Muscle of leg (tissue), 11 donors: ENCODE data around the gene HEXIM2. TPM values are rescaled to one million over a fixed set of nuclear protein-coding genes. Genes with fewer than 3 reads are reported as not detected.

Source experiments
- DNase-seq: peaks from one replicate; pipeline ENCODE4 v3.0.0; 2013
- H3K27ac ChIP-seq: one replicate; pipeline ENCODE4 v1.5.1; 2013; ENCODE audit warnings: mild to moderate bottlenecking, low read length, control low read depth
- H3K27me3 ChIP-seq: one replicate; pipeline ENCODE4 v1.6.1; 2013; ENCODE audit warnings: low read length; ENCODE audit not compliant: control insufficient read depth, insufficient read depth
- H3K36me3 ChIP-seq: one replicate; pipeline ENCODE4 v1.6.1; 2013; ENCODE audit warnings: low read length; ENCODE audit not compliant: control insufficient read depth, insufficient read depth
- H3K4me1 ChIP-seq: one replicate; pipeline ENCODE4 v1.6.1; 2013; ENCODE audit warnings: low read length; ENCODE audit not compliant: control insufficient read depth, insufficient read depth
- H3K4me3 ChIP-seq: one replicate; pipeline ENCODE4 v1.5.1; 2013; ENCODE audit warnings: low read length, control low read depth
- H3K9me3 ChIP-seq: replicated peaks from 2 replicates; pipeline ENCODE4 v1.6.1; 2013; ENCODE audit warnings: low read depth, low read length; ENCODE audit not compliant: control insufficient read depth
- WGBS: methylation state at CpG from one replicate; pipeline ENCODE4 v1.1.5; 2013; ENCODE audit warnings: missing lambda C conversion rate; ENCODE audit not compliant: insufficient coverage; 5-methylcytosine and 5-hydroxymethylcytosine counted together
- polyA plus RNA-seq, 8 donors: library from polyadenylated mRNA; unstranded; fragments of 120-200 nt; gene quantifications; one replicate each; pipeline versions ENCODE4 v1.2.1 to v1.2.3, GENCODE V29; 2013; ENCODE audit warnings: inconsistent platforms in 1 of 8, low replicate concordance in 1 of 8; ENCODE audit not compliant: insufficient read length in 8 of 8, insufficient read depth in 1 of 8
- total RNA-seq: library from RNA; stranded (reverse); fragments of 120-200 nt; gene quantifications from one replicate; pipeline ENCODE4 v1.2.4, GENCODE V29; 2013

The HEXIM2 gene
- total and polyA plus RNA-seq, 9 donors = 6.2 to 9.1 (median 7.8) TPM

GRCh38 chr17:45127548-45128300 is 34.0 kb upstream of the HEXIM2 start:
- H3K4me3 ChIP-seq = no peak overlapping the region
- no peaks in the 10 kb centered on the region for H3K9me3 ChIP-seq
- 20% methylated on average over 18 of the region's 20 CpGs for WGBS
- H3K36me3 ChIP-seq = no peaks in the 10 kb centered on the region
- H3K27me3 ChIP-seq = no peaks in the 10 kb centered on the region
- H3K4me1 ChIP-seq = peaks cover 65% of the 10 kb centered on the region
- peak overlapping the region; percentile 80 for H3K27ac ChIP-seq
- no peak for DNase-seq

- H3K27me3 ChIP-seq = no peaks in the 10 kb centered on the region
- DNase-seq = no peak
- no peaks in the 10 kb centered on the region for H3K36me3 ChIP-seq
- peaks cover 71% of the 10 kb centered on the region for H3K4me1 ChIP-seq
- peak overlapping the region; percentile 80 for H3K27ac ChIP-seq
- no peak overlapping the region for H3K4me3 ChIP-seq
- no CpG with 5 or more reads among the region's 5 CpGs for WGBS
- no peaks in the 10 kb centered on the region for H3K9me3 ChIP-seq
Observed at GRCh38 chr17:45128331-45128730, 33.3 kb upstream of the HEXIM2 start.

- Histone ChIP-seq H3K27me3 (no peaks in the 10 kb centered on the region), H3K4me3 (no peak overlapping the region), H3K9me3 (no peaks in the 10 kb centered on the region), H3K27ac (peak overlapping the region; percentile 80), H3K4me1 (peaks cover 69% of the 10 kb centered on the region), H3K36me3 (no peaks in the 10 kb centered on the region)
- no peak for DNase-seq
- 100% methylated on average over 2 of the region's 2 CpGs for WGBS
Observed at GRCh38 chr17:45128989-45129388, 32.7 kb upstream of the HEXIM2 start.

- Histone ChIP-seq H3K4me3 (no peak overlapping the region), H3K36me3 (no peaks in the 10 kb centered on the region), H3K27ac (peak overlapping the region; percentile 80), H3K9me3 (no peaks in the 10 kb centered on the region), H3K4me1 (peaks cover 64% of the 10 kb centered on the region), H3K27me3 (no peaks in the 10 kb centered on the region)
- WGBS = 42% methylated on average over 6 of the region's 10 CpGs
- peak; percentile 76 for DNase-seq
Observed at GRCh38 chr17:45129426-45129939, 32.2 kb upstream of the HEXIM2 start.

- Histone ChIP-seq H3K4me3 (no peak overlapping the region), H3K4me1 (peaks cover 63% of the 10 kb centered on the region), H3K36me3 (no peaks in the 10 kb centered on the region), H3K9me3 (no peaks in the 10 kb centered on the region), H3K27me3 (no peaks in the 10 kb centered on the region), H3K27ac (peak overlapping the region; percentile 70)
- WGBS = 70% methylated on average over 10 of the region's 13 CpGs
- no peak for DNase-seq
Observed at GRCh38 chr17:45129940-45130680, 31.6 kb upstream of the HEXIM2 start.

- peak overlapping the region; percentile 78 for H3K4me3 ChIP-seq
- 81% methylated on average over 16 of the region's 17 CpGs for WGBS
- no peaks in the 10 kb centered on the region for H3K36me3 ChIP-seq
- no peak overlapping the region for H3K27ac ChIP-seq
- no peaks in the 10 kb centered on the region for H3K9me3 ChIP-seq
- no peaks in the 10 kb centered on the region for H3K27me3 ChIP-seq
- DNase-seq = no peak
- H3K4me1 ChIP-seq = peaks cover 69% of the 10 kb centered on the region
Observed at GRCh38 chr17:45130681-45131615, 30.7 kb upstream of the HEXIM2 start.

- H3K36me3 ChIP-seq = no peaks in the 10 kb centered on the region
- no peaks in the 10 kb centered on the region for H3K9me3 ChIP-seq
- H3K27ac ChIP-seq = peak overlapping the region; percentile 88
- peak; percentile 63 for DNase-seq
- H3K4me3 ChIP-seq = peak overlapping the region; percentile 78
- WGBS = 9% methylated on average over 44 of the region's 46 CpGs
- peaks cover 73% of the 10 kb centered on the region for H3K4me1 ChIP-seq
- no peaks in the 10 kb centered on the region for H3K27me3 ChIP-seq
Observed at GRCh38 chr17:45131616-45132319, 29.9 kb upstream of the HEXIM2 start.

GRCh38 chr17:45132320-45132571 is 29.4 kb upstream of the HEXIM2 start, which contains the start of gene PLCD3:
PLCD3 (minus strand) TSS chr17:45132515; CDS start chr17:45132410, 105 bp downstream.
- H3K36me3 ChIP-seq = no peaks in the 10 kb centered on the region
- no peak for DNase-seq
- peaks cover 68% of the 10 kb centered on the region for H3K4me1 ChIP-seq
- H3K27me3 ChIP-seq = no peaks in the 10 kb centered on the region
- no peaks in the 10 kb centered on the region for H3K9me3 ChIP-seq
- 2% methylated on average over 19 of the region's 36 CpGs for WGBS
- H3K27ac ChIP-seq = peak within 1 kb of the TSS; percentile 99
- H3K4me3 ChIP-seq = peak within 1 kb of the TSS; percentile 87

- H3K4me3 ChIP-seq = peak overlapping the region; percentile 87
- peaks cover 62% of the 10 kb centered on the region for H3K4me1 ChIP-seq
Observed at GRCh38 chr17:45132572-45133463, 28.9 kb upstream of the HEXIM2 start.

More at GRCh38 chr17:45132572-45133463, 28.9 kb upstream of the HEXIM2 start:
- DNase-seq = peak; percentile 89
- peaks cover 2% of the 10 kb centered on the region for H3K36me3 ChIP-seq
- H3K9me3 ChIP-seq = no peaks in the 10 kb centered on the region
- under 1% methylated on average over 55 of the region's 71 CpGs for WGBS
- H3K27me3 ChIP-seq = no peaks in the 10 kb centered on the region
- peak overlapping the region; percentile 99 for H3K27ac ChIP-seq
